PC-9 (cell line): ENCODE results near the gene LGSN. TPM values are rescaled to one million over a fixed set of nuclear protein-coding genes. Genes with fewer than 3 reads are reported as not detected.

Source experiments
- BruUV-seq: library from RNA; stranded (reverse); fragments of 400-500 nt; replicated peaks from 2 replicates; lab custom pipeline; 2021; lab: Mats Ljungman, UMichigan
- CTCF ChIA-PET: fragments of 300-600 bp; sonication (Branson Sonifier 250); formaldehyde crosslinking; loops from one replicate; lab custom pipeline; 2022; ENCODE audit warnings: antibody characterized with exemption; lab: Charles Lee
- POLR2A ChIA-PET: fragments of 300-600 bp; sonication (Branson Sonifier 250); formaldehyde crosslinking; loops from one replicate; lab custom pipeline; 2022; ENCODE audit warnings: antibody characterized with exemption; ENCODE audit not compliant: unreplicated experiment; lab: Charles Lee
- DNase-seq, 2 experiments: peaks; one replicate each; pipeline versions ENCODE4 v3.0.0 to v3.0.0-alpha.2; 2015 to 2022; ENCODE audit warnings: mixed read lengths in 1 of 2
- H2AFZ ChIP-seq: fragments of 200-600 bp; sonication (generic); 2 replicates; pipeline ENCODE4 v1.8.1; 2017; ENCODE audit warnings: antibody characterized with exemption
- H3F3A ChIP-seq: fragments of 200-600 bp; sonication (generic); 2 replicates; pipeline ENCODE4 v1.8.1; 2017; ENCODE audit warnings: antibody characterized with exemption, mild to moderate bottlenecking, low read depth; ENCODE audit not compliant: insufficient read depth
- H3K27ac ChIP-seq: fragments of 200-600 bp; sonication (generic); 2 replicates; pipeline ENCODE4 v1.6.1; 2016; ENCODE audit warnings: mixed run types
- H3K27me3 ChIP-seq: fragments of 200-600 bp; sonication (generic); 2 replicates; pipeline ENCODE4 v1.6.1; 2016; ENCODE audit warnings: low read depth, mixed run types; ENCODE audit not compliant: insufficient read depth
- H3K36me3 ChIP-seq: fragments of 200-600 bp; sonication (generic); 2 replicates; pipeline ENCODE4 v1.6.1; 2016; ENCODE audit warnings: low read depth, mixed run types
- H3K4me1 ChIP-seq: fragments of 200-600 bp; sonication (generic); replicated peaks from 2 replicates; pipeline ENCODE4 v1.6.1; 2016; ENCODE audit warnings: mixed run types; ENCODE audit not compliant: insufficient read depth
- H3K4me2 ChIP-seq: fragments of 200-600 bp; sonication (generic); 2 replicates; pipeline ENCODE4 v1.6.1; 2017; ENCODE audit warnings: mixed run types
- H3K4me3 ChIP-seq: fragments of 200-600 bp; sonication (generic); 2 replicates; pipeline ENCODE4 v1.6.1; 2016; ENCODE audit warnings: mixed run types
- H3K79me2 ChIP-seq: fragments of 200-600 bp; sonication (generic); 2 replicates; pipeline ENCODE4 v1.6.1; 2017; ENCODE audit warnings: low read depth, mixed run types
- H3K9me2 ChIP-seq: fragments of 200-600 bp; sonication (generic); 2 replicates; pipeline ENCODE4 v1.8.1; 2017; ENCODE audit warnings: mild to moderate bottlenecking; ENCODE audit not compliant: insufficient read depth
- H3K9me3 ChIP-seq: fragments of 200-600 bp; sonication (generic); 2 replicates; pipeline ENCODE4 v1.8.1; 2016; ENCODE audit warnings: low read depth; ENCODE audit not compliant: insufficient read depth
- H4K20me1 ChIP-seq: fragments of 200-600 bp; sonication (generic); 2 replicates; pipeline ENCODE4 v1.8.1; 2017; ENCODE audit not compliant: insufficient read depth
- EZH2 ChIP-seq: fragments of 200-600 bp; sonication (generic); IDR thresholded peaks from 2 replicates; pipeline ENCODE4 v1.8.0; 2017; ENCODE audit warnings: antibody characterized with exemption, low read depth
- intact Hi-C: fragments of 100-400 bp; cut with micrococcal nuclease; formaldehyde crosslinking; loops from one replicate; pipeline ENCODE4 v1.10.0; 2022; ENCODE audit not compliant: unreplicated experiment
- total RNA-seq: library from RNA; stranded (reverse); gene quantifications from 2 replicates; pipeline ENCODE4 v1.2.3, GENCODE V29; 2021
- TF ChIP-seq, protein P1 (sequence below): fragments of 200-600 bp; sonication (generic); conservative IDR thresholded peaks from 2 replicates; pipeline ENCODE4 v1.6.1; 2017; ENCODE audit warnings: mixed run types, antibody characterized with exemption, mild to moderate bottlenecking, moderate library complexity

LGSN gene
- total RNA-seq, 1 experiment from 2014 or later, result not detected

DNA sequence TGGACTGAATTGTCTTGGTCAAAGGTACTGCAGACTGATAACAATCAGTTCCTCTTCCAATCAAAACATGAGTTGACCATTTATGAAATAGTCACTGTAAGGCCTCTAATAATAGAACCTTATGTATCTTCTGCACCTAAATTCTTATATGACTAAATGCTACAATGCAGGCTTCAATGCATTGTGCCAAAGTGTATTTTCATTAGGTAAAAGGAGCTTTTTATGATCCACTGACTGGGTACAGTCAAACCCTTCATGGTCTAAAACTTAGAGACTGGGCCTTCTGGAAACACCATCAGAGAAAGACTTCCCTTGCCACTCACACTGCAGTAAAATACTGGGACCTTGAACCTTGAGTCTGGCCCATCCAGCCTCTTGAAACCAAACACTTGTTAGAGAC lies 16.3 kb downstream of the LGSN start:
- Histone ChIP-seq H3K4me1 (no peaks in the 10 kb centered on the region), H3K27ac (no peak overlapping the region), H3K27me3 (no peaks in the 10 kb centered on the region), H3K79me2 (no peaks in the 10 kb centered on the region), H4K20me1 (no peaks in the 10 kb centered on the region), H3K36me3 (no peaks in the 10 kb centered on the region), H3K9me3 (no peaks in the 10 kb centered on the region), H3K9me2 (no peaks in the 10 kb centered on the region), H3K4me2 (no peak overlapping the region), H2AFZ (no peak overlapping the region), H3K4me3 (no peak overlapping the region), H3F3A (no peaks in the 10 kb centered on the region)
- DNase-seq, result no peak
- TF ChIP-seq EZH2, result no peak
- TF ChIP-seq, protein P1, sequence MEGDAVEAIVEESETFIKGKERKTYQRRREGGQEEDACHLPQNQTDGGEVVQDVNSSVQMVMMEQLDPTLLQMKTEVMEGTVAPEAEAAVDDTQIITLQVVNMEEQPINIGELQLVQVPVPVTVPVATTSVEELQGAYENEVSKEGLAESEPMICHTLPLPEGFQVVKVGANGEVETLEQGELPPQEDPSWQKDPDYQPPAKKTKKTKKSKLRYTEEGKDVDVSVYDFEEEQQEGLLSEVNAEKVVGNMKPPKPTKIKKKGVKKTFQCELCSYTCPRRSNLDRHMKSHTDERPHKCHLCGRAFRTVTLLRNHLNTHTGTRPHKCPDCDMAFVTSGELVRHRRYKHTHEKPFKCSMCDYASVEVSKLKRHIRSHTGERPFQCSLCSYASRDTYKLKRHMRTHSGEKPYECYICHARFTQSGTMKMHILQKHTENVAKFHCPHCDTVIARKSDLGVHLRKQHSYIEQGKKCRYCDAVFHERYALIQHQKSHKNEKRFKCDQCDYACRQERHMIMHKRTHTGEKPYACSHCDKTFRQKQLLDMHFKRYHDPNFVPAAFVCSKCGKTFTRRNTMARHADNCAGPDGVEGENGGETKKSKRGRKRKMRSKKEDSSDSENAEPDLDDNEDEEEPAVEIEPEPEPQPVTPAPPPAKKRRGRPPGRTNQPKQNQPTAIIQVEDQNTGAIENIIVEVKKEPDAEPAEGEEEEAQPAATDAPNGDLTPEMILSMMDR, result no peak
- no TSS peak for BruUV-seq
- ChIA-PET CTCF (no interaction called here), POLR2A (no interaction called here)
- intact Hi-C loops, result no loop called here

DNA sequence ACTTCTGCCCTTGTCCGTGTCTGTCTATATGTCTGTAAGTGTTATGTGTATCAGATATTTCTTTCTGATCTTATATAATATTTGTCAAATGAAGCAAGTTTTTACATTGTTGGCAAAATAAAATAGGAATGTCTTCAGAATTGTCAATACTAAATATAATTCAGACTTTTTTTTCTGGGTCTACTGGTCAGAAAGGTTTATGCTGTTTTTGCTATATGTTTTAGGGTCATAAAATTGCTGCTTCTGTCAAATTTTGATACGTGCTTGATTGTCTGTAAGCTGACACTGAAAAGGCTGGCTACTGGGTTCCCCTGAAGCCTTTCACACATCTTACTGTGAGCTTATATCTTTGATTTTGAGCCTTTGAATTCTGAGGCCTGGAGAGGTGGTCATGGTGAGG lies 20.1 kb downstream of the LGSN start:
- no peaks in the 10 kb centered on the region for H3K9me2 ChIP-seq
- H3K9me3 ChIP-seq, result no peaks in the 10 kb centered on the region
- H3K27me3 ChIP-seq, result no peaks in the 10 kb centered on the region
- ChIA-PET CTCF (no interaction called here), POLR2A (no interaction called here)
- no peaks in the 10 kb centered on the region for H4K20me1 ChIP-seq
- no peaks in the 10 kb centered on the region for H3K4me1 ChIP-seq
- H3K27ac ChIP-seq, result no peak overlapping the region
- no peak overlapping the region for H3K4me2 ChIP-seq
- intact Hi-C loops, result no loop called here
- DNase-seq, result no peak
- TF ChIP-seq, protein P1, result no peak
- TF ChIP-seq EZH2, result no peak
- H3F3A ChIP-seq, result no peaks in the 10 kb centered on the region
- no peaks in the 10 kb centered on the region for H3K36me3 ChIP-seq
- no peak overlapping the region for H2AFZ ChIP-seq
- no TSS peak for BruUV-seq
- no peaks in the 10 kb centered on the region for H3K79me2 ChIP-seq
- no peak overlapping the region for H3K4me3 ChIP-seq

DNA sequence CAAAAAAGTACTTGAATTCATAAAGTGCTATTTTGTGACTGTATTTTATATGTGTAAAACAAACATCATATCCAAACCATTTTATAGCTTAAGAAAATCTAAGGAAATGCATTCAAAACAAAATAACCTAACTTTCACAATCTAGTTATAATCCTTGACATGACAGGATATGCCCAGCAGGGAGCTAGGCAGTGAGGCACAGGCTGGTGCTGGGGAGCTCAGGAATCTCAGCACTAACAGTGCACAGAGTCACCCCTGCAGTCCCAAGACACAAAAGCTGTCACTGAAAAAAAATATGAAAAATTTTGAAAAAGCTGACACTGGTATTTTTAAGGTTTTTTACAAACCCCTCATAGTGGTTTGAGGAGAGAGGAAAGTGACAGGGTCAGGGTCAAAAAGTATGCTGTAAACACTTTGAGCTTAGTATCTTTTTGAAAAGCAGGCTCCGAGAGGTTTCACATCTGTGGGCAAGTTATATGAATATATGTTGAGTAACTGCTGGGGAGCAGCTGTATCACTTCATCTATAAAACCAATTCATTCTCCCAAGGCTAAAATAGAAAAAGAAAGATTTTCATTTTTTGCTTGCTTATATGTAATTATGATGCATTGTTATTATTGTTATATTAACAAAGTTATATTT lies 24.1 kb downstream of the LGSN start:
- ChIA-PET POLR2A (no interaction called here), CTCF (no interaction called here)

More for the DNA sequence above, 24.1 kb downstream of the LGSN start:
- TF ChIP-seq EZH2, result no peak
- TF ChIP-seq, protein P1, result no peak
- intact Hi-C loops, result no loop called here
- H3K36me3 ChIP-seq, result no peaks in the 10 kb centered on the region
- no peaks in the 10 kb centered on the region for H3K4me1 ChIP-seq
- no peaks in the 10 kb centered on the region for H3F3A ChIP-seq
- no peak overlapping the region for H3K27ac ChIP-seq
- no peaks in the 10 kb centered on the region for H3K9me2 ChIP-seq
- DNase-seq, result no peak
- no peaks in the 10 kb centered on the region for H4K20me1 ChIP-seq
- no peak overlapping the region for H3K4me3 ChIP-seq
- no peak overlapping the region for H2AFZ ChIP-seq
- H3K4me2 ChIP-seq, result no peak overlapping the region
- no peaks in the 10 kb centered on the region for H3K27me3 ChIP-seq
- BruUV-seq, result no TSS peak
- no peaks in the 10 kb centered on the region for H3K9me3 ChIP-seq
- H3K79me2 ChIP-seq, result no peaks in the 10 kb centered on the region
